IMR-90 (cell line): Measurements from ENCODE around the gene IL1RAPL1. TPM values are rescaled to one million over a fixed set of nuclear protein-coding genes. Genes with fewer than 3 reads are reported as not detected.

Experiments
- ATAC-seq: fragments of 200-7000 bp; cut with Tn5 transposase; 2 replicates; pipeline ENCODE4 v1.9.1; 2020; ENCODE audit warnings: low read depth, mild to moderate bottlenecking, moderate library complexity
- BruUV-seq: library from RNA; stranded (reverse); fragments of 400-500 nt; replicated peaks from 2 replicates; lab custom pipeline; 2021; lab: Mats Ljungman, UMichigan
- CTCF ChIA-PET: fragments of 300-600 bp; formaldehyde crosslinking; extraction: SDS; loops from one replicate; lab custom pipeline; 2021; ENCODE audit warnings: antibody characterized with exemption; lab: Yijun Ruan, JAX
- POLR2A ChIA-PET: fragments of 300-600 bp; sonication (Branson Sonifier 250); formaldehyde crosslinking; loops from one replicate; lab custom pipeline; 2022; ENCODE audit warnings: antibody characterized with exemption; ENCODE audit not compliant: unreplicated experiment; lab: Charles Lee
- DNase-seq: peaks from one replicate; pipeline ENCODE4 v3.0.0; 2013
- H2AFZ ChIP-seq: replicated peaks from 2 replicates; pipeline ENCODE3; 2013; ENCODE audit warnings: low read length, mild to moderate bottlenecking; ENCODE audit not compliant: poor library complexity
- H2AK5ac ChIP-seq: 2 replicates; pipeline ENCODE4 v1.6.1; 2013; ENCODE audit warnings: low read depth, low read length, inconsistent platforms
- H2AK9ac ChIP-seq: replicated peaks from 2 replicates; pipeline ENCODE3; 2013; ENCODE audit warnings: mild to moderate bottlenecking, low read depth, low read length, moderate library complexity; ENCODE audit not compliant: poor library complexity
- H2BK120ac ChIP-seq: 2 replicates; pipeline ENCODE4 v1.6.1; 2013; ENCODE audit warnings: low read depth, low read length, inconsistent platforms
- H2BK15ac ChIP-seq: 3 replicates; pipeline ENCODE4 v1.6.1; 2013; ENCODE audit warnings: low read depth, low read length, inconsistent platforms
- H2BK20ac ChIP-seq: 2 replicates; pipeline ENCODE4 v1.6.1; 2013; ENCODE audit warnings: low read depth, mild to moderate bottlenecking, inconsistent platforms, low read length, moderate library complexity
- H2BK5ac ChIP-seq: 2 replicates; pipeline ENCODE4 v1.6.1; 2013; ENCODE audit warnings: mild to moderate bottlenecking, low read depth, low read length, inconsistent platforms; ENCODE audit not compliant: poor library complexity, severe bottlenecking
- H3K14ac ChIP-seq: replicated peaks from 2 replicates; pipeline ENCODE4 v1.6.1; 2013; ENCODE audit warnings: low read depth, low read length, inconsistent platforms
- H3K18ac ChIP-seq: 2 replicates; pipeline ENCODE4 v1.6.1; 2013; ENCODE audit warnings: low read depth, low read length, control low read depth
- H3K23ac ChIP-seq: 2 replicates; pipeline ENCODE4 v1.6.1; 2013; ENCODE audit warnings: low read depth, low read length, inconsistent platforms
- H3K27ac ChIP-seq: 2 replicates; pipeline ENCODE4 v1.5.1; 2013; ENCODE audit warnings: mild to moderate bottlenecking, control low read depth, low read length; ENCODE audit not compliant: insufficient read depth
- H3K27me3 ChIP-seq: 2 replicates; pipeline ENCODE4 v1.6.1; 2013; ENCODE audit warnings: low read length; ENCODE audit not compliant: control insufficient read depth, insufficient read depth
- H3K36me3 ChIP-seq: 2 replicates; pipeline ENCODE4 v1.6.1; 2013; ENCODE audit warnings: low read length, mixed read lengths; ENCODE audit not compliant: control insufficient read depth, insufficient read depth
- H3K4ac ChIP-seq: 2 replicates; pipeline ENCODE4 v1.6.1; 2013; ENCODE audit warnings: low read depth, low read length, inconsistent platforms
- H3K4me1 ChIP-seq: 2 replicates; pipeline ENCODE4 v1.6.1; 2013; ENCODE audit warnings: low read length, mixed read lengths; ENCODE audit not compliant: control insufficient read depth, insufficient read depth
- H3K4me2 ChIP-seq: 2 replicates; pipeline ENCODE4 v1.6.1; 2013; ENCODE audit warnings: low read depth, mild to moderate bottlenecking, control low read depth, low read length, moderate library complexity
- H3K4me3 ChIP-seq: 2 replicates; pipeline ENCODE4 v1.5.1; 2013; ENCODE audit warnings: low read depth, mild to moderate bottlenecking, control low read depth, low read length, moderate library complexity; ENCODE audit not compliant: insufficient read depth
- H3K56ac ChIP-seq: 2 replicates; pipeline ENCODE4 v1.6.1; 2013; ENCODE audit warnings: low read length, inconsistent platforms; ENCODE audit not compliant: insufficient read depth; ENCODE audit errors: extremely low read depth
- H3K79me1 ChIP-seq, 2 experiments: 2 replicates each; pipeline ENCODE4 v1.6.1; 2013; ENCODE audit warnings: low read length in 2 of 2, inconsistent platforms in 1 of 2, low read depth in 1 of 2
- H3K9ac ChIP-seq: 2 replicates; pipeline ENCODE4 v1.6.1; 2013; ENCODE audit warnings: low read depth, low read length, control low read depth
- H3K9me1 ChIP-seq: 2 replicates; pipeline ENCODE4 v1.6.1; 2013; ENCODE audit warnings: low read length, inconsistent platforms; ENCODE audit not compliant: insufficient read depth
- H3K9me3 ChIP-seq: 2 replicates; pipeline ENCODE4 v1.6.1; 2013; ENCODE audit warnings: low read length; ENCODE audit not compliant: control insufficient read depth, insufficient read depth
- H4K20me1 ChIP-seq: 2 replicates; pipeline ENCODE4 v1.6.1; 2013; ENCODE audit warnings: low read length, inconsistent platforms; ENCODE audit not compliant: insufficient read depth
- H4K5ac ChIP-seq: 2 replicates; pipeline ENCODE4 v1.6.1; 2013; ENCODE audit warnings: mild to moderate bottlenecking, low read depth, low read length, control low read depth
- H4K8ac ChIP-seq, 2 experiments: 2 replicates each; pipeline ENCODE4 v1.6.1; 2013; ENCODE audit warnings: low read depth in 2 of 2, low read length in 2 of 2, control low read depth in 1 of 2, inconsistent platforms in 1 of 2
- H4K91ac ChIP-seq: 2 replicates; pipeline ENCODE4 v1.6.1; 2013; ENCODE audit warnings: low read depth, low read length, inconsistent platforms; ENCODE audit not compliant: insufficient read depth
- BHLHE40 ChIP-seq: fragments of 150-350 bp; IDR thresholded peaks from 2 replicates; pipeline ENCODE4 v1.6.1; 2016; ENCODE audit warnings: mild to moderate bottlenecking, low read depth, low read length
- CEBPB ChIP-seq: IDR thresholded peaks from 2 replicates; pipeline ENCODE4 v1.6.1; 2012; ENCODE audit warnings: low read depth, low read length, improper control_type of control experiment
- CHD1 ChIP-seq: IDR thresholded peaks from 2 replicates; pipeline ENCODE4 v1.6.1; 2012; ENCODE audit warnings: low read depth, low read length, improper control_type of control experiment
- MAZ ChIP-seq: IDR thresholded peaks from 2 replicates; pipeline ENCODE4 v1.6.1; 2012; ENCODE audit warnings: low read depth, mild to moderate bottlenecking, low read length, improper control_type of control experiment, moderate library complexity, borderline replicate concordance
- POLR2A ChIP-seq: IDR thresholded peaks from 2 replicates; pipeline ENCODE4 v1.6.1; 2012; ENCODE audit warnings: mild to moderate bottlenecking, low read depth, low read length
- RFX5 ChIP-seq: IDR thresholded peaks from 2 replicates; pipeline ENCODE4 v1.8.0; 2012; ENCODE audit warnings: low read depth, mild to moderate bottlenecking, low read length, moderate library complexity
- SMC3 ChIP-seq: fragments of 150-350 bp; IDR thresholded peaks from 2 replicates; pipeline ENCODE4 v1.6.1; 2016; ENCODE audit warnings: low read depth, mild to moderate bottlenecking, antibody characterized with exemption, low read length, moderate library complexity
- WGBS, 2 experiments: methylation state at CpG; one replicate each; pipeline versions ENCODE4 v1.1.5 to v1.1.7; 2013; ENCODE audit warnings: missing lambda C conversion rate in 2 of 2; ENCODE audit not compliant: insufficient read length in 1 of 2; ENCODE audit errors: extremely low coverage in 2 of 2; 5-methylcytosine and 5-hydroxymethylcytosine counted together
- dilution Hi-C: fragments of 300-500 bp; cut with HindIII; formaldehyde crosslinking; loops from one replicate; pipeline ENCODE4 v1.14.3; 2018; ENCODE audit warnings: low sequenced_read_pairs; ENCODE audit not compliant: unreplicated experiment
- in situ Hi-C: fragments of 300-500 bp; cut with MboI; formaldehyde crosslinking; loops from 3 replicates; pipeline ENCODE4 v1.14.3; 2019; ENCODE audit warnings: low sequenced_read_pairs, inconsistent platforms, mixed read lengths
- intact Hi-C: fragments of 100-400 bp; cut with micrococcal nuclease; formaldehyde crosslinking; loops from 2 replicates; pipeline ENCODE4 v1.10.0; 2022
- polyA plus RNA-seq, 3 experiments: library from polyadenylated mRNA; depleted of rRNA; stranded (reverse); fragments of >200 nt; gene quantifications; 2 replicates each; pipeline ENCODE4 v1.2.3, GENCODE V29; 2012; ENCODE audit warnings: low replicate concordance in 1 of 3
- total RNA-seq: library from RNA; depleted of rRNA; stranded (reverse); fragments of >200 nt; gene quantifications from 2 replicates; pipeline ENCODE4 v1.2.3, GENCODE V29; 2012

The IL1RAPL1 gene
- total and polyA plus RNA-seq, 2 of the 4 experiments (the other 2 are of a cell fraction): 1.5 to 9.0 TPM

DNA sequence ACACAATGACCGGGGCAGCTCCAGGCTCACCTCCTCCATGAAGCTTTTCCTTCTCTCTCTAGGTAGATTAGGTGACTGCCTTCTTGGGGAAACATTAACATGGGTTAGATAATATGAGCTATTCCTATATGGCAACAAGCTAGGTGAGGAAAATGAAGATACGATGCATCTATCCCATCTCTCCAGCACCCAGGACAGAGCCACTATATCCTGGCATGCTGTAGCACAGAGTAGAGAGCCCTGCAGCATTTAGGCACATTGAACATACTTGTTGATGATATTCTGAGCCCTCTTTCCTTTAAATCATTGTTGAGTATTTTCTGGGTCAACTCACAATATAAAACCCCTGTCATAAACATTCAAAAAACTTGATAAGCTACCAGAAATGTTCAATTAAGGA, 1133.9 kb downstream of the IL1RAPL1 start:
- H3K4me2 ChIP-seq: no peak overlapping the region
- WGBS, 2 experiments: no CpG with 5 or more reads among the region's 2 CpGs
- dilution Hi-C loops: no loop called here
- ChIA-PET CTCF (no interaction called here), POLR2A (no interaction called here)
- intact Hi-C loops: no loop called here
- no peak overlapping the region for H3K23ac ChIP-seq
- H3K4me3 ChIP-seq: no peak overlapping the region
- H2AK5ac ChIP-seq: no peak overlapping the region
- H2BK120ac ChIP-seq: no peak overlapping the region
- no peak overlapping the region for H2AK9ac ChIP-seq
- no peak overlapping the region for H3K18ac ChIP-seq
- H3K9me3 ChIP-seq: no peaks in the 10 kb centered on the region
- no peaks in the 10 kb centered on the region for H3K79me1 ChIP-seq
- no TSS peak for BruUV-seq
- H3K4me1 ChIP-seq: no peaks in the 10 kb centered on the region
- no peak overlapping the region for H2BK15ac ChIP-seq
- TF ChIP-seq POLR2A (no peak), SMC3 (no peak), RFX5 (no peak), CHD1 (no peak), MAZ (no peak), CEBPB (no peak), BHLHE40 (no peak)
- no peak overlapping the region for H4K8ac ChIP-seq
- H4K5ac ChIP-seq: no peak overlapping the region
- H3K9ac ChIP-seq: no peak overlapping the region
- H3K36me3 ChIP-seq: no peaks in the 10 kb centered on the region
- DNase-seq: no peak
- 0 out of 2 replicates have a peak, but pooled peaks cover 2% of the 10 kb centered on the region for H3K27me3 ChIP-seq
- in situ Hi-C loops: no loop called here
- H3K56ac ChIP-seq: no peak overlapping the region
- H2BK5ac ChIP-seq: no peak overlapping the region
- no peak overlapping the region for H2AFZ ChIP-seq
- no peaks in the 10 kb centered on the region; the same call in 1 of the 2 replicates for H3K9me1 ChIP-seq
- no peak for ATAC-seq
- H4K20me1 ChIP-seq: no peaks in the 10 kb centered on the region
- H3K4ac ChIP-seq: no peak overlapping the region
- no peak overlapping the region for H4K91ac ChIP-seq
- no peak overlapping the region for H2BK20ac ChIP-seq
- no peak overlapping the region for H3K14ac ChIP-seq
- H3K27ac ChIP-seq: no peak overlapping the region
